ENCODE data around the gene KLK4. TPM values are rescaled to one million over a fixed set of nuclear protein-coding genes. Genes with fewer than 3 reads are reported as not detected.

The KLK4 gene
- total RNA-seq, 1 donor from 2014 or later, result not detected

DNA sequence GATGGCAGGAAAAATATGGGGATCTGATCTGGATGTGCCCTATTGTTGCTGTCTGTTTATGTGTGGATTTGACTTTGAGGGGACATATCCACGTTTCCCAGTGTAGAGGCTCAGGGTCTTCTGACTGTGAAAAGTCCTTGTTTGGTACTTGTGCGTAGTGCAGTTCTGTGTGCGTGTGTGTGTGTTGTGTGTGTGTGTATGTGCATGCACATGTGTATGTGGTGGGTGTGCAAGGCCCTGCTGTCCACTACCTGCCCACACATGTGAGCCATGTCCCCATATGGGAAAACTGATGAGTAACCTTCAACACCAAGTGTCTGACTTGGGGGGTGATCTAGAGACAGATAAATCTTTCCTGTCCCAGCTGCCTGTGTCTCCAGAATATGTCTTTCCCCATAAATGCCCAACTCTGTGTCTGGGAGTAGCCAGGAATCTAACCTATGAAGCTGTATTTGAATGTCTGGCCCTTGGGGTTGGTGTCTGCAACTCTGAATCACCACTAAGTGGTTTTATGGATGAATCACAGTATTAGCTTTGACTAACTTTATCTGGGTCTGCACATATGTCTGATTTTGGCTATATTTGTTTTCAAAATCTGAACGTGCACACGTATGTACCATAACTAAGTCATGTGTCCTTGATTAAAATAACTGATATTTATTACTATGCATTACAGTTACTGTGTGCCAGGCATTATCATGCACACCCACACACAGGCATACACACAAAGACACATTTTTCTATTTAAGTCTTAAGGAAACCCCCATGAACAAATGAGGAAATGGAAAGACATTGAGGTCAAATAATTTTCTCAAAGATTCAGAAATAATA is 20.6 kb downstream of the KLK4 start:
- Histone ChIP-seq H3K27me3 (ENCODE audit: control insufficient read depth in 3 of 3, insufficient read depth in 3 of 3, low read length in 3 of 3) (peaks cover 0 to 11% (median 6%) of the 10 kb centered on the region in 3 donors), H3K9ac (ENCODE audit: low read depth in 1 of 3, low read length in 3 of 3) (no peak overlapping the region), H3K27ac (ENCODE audit: low read depth, low read length) (no peak overlapping the region), H3K9me3 (ENCODE audit: control insufficient read depth in 3 of 3, low read length in 3 of 3) (no peaks in the 10 kb centered on the region), H3K4me3 (ENCODE audit: low read length in 3 of 3) (no peak overlapping the region), H3K36me3 (ENCODE audit: control insufficient read depth in 3 of 3, insufficient read depth in 3 of 3, low read length in 3 of 3) (no peaks in the 10 kb centered on the region), H3K4me1 (ENCODE audit: control insufficient read depth in 3 of 3, insufficient read depth in 3 of 3, low read length in 3 of 3) (peaks cover 0 to 2% (median 0%) of the 10 kb centered on the region in 3 donors)

DNA sequence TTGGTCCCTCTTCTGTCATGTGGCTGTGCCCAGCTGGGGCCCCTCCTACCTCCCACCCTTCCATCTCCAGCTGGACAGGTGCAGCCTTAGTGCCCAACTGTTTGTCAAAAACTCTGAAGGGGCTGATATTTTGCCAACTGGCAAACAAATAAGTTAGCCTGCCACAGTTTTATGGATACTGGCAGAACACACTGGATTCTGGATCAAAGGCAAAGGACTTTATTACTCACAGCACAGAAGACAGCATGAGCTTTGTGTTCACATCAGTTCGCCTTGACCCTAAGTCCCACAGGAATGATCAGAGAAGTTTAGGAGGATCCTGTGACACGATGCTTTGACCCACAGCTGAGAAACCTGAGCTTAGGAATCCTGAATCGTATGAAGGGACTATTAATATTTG is 21.6 kb downstream of the KLK4 start:
- Histone ChIP-seq H3K4me3 (ENCODE audit: low read length in 3 of 3) (no peak overlapping the region), H3K27ac (ENCODE audit: low read depth, low read length) (no peak overlapping the region), H3K27me3 (ENCODE audit: control insufficient read depth in 3 of 3, insufficient read depth in 3 of 3, low read length in 3 of 3) (peaks cover 0 to 11% (median 6%) of the 10 kb centered on the region in 3 donors), H3K4me1 (ENCODE audit: control insufficient read depth in 3 of 3, insufficient read depth in 3 of 3, low read length in 3 of 3) (peaks cover 0 to 2% (median 0%) of the 10 kb centered on the region in 3 donors), H3K36me3 (ENCODE audit: control insufficient read depth in 3 of 3, insufficient read depth in 3 of 3, low read length in 3 of 3) (no peaks in the 10 kb centered on the region), H3K9ac (ENCODE audit: low read depth in 1 of 3, low read length in 3 of 3) (no peak overlapping the region), H3K9me3 (ENCODE audit: control insufficient read depth in 3 of 3, low read length in 3 of 3) (no peaks in the 10 kb centered on the region)

DNA sequence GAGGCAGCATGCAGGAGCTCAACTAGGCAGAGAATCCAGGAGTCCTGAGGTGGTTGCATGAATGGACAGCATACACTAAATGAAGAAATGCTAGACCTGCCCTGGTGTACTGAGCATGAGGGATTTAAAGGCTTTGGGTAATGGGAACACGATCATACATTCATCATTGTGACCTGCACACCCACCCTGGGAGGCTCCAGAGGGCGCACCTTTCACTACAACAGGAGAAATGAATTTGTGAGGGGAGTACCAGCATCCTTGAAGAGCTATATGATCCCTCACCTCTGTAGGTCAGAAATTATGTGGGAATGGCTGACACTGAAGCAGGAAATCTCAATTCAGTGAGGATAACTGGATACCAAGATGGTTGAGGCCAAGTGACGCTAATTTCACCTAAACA is 29.0 kb downstream of the KLK4 start:
- Histone ChIP-seq H3K4me3 (ENCODE audit: low read length in 3 of 3) (no peak overlapping the region), H3K9ac (ENCODE audit: low read depth in 1 of 3, low read length in 3 of 3) (no peak overlapping the region), H3K9me3 (ENCODE audit: control insufficient read depth in 3 of 3, low read length in 3 of 3) (no peaks in the 10 kb centered on the region), H3K27ac (ENCODE audit: low read depth, low read length) (no peak overlapping the region), H3K4me1 (ENCODE audit: control insufficient read depth in 3 of 3, insufficient read depth in 3 of 3, low read length in 3 of 3) (no peaks in the 10 kb centered on the region), H3K27me3 (ENCODE audit: control insufficient read depth in 3 of 3, insufficient read depth in 3 of 3, low read length in 3 of 3) (peaks cover 3 to 24% (median 13%) of the 10 kb centered on the region in 3 donors), H3K36me3 (ENCODE audit: control insufficient read depth in 3 of 3, insufficient read depth in 3 of 3, low read length in 3 of 3) (no peaks in the 10 kb centered on the region)

DNA sequence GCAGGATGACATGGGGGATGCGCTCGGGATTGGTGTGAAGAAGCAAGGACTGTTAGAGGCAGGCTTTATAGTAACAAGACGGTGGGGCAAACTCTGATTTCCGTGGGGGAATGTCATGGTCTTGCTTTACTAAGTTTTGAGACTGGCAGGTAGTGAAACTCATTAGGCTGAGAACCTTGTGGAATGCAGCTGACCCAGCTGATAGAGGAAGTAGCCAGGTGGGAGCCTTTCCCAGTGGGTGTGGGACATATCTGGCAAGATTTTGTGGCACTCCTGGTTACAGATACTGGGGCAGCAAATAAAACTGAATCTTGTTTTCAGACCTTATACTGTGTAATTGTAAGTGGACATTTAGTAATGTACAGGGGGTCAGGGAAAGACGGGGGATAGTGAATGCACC is 31.0 kb downstream of the KLK4 start:
- no peak overlapping the region for H3K4me3 ChIP-seq (ENCODE audit: low read length in 3 of 3)
- H3K27me3 ChIP-seq (ENCODE audit: control insufficient read depth in 3 of 3, insufficient read depth in 3 of 3, low read length in 3 of 3), result peaks cover 5 to 34% (median 16%) of the 10 kb centered on the region in 3 donors
- no peaks in the 10 kb centered on the region for H3K9me3 ChIP-seq (ENCODE audit: control insufficient read depth in 3 of 3, low read length in 3 of 3)
- H3K27ac ChIP-seq (ENCODE audit: low read depth, low read length), result no peak overlapping the region
- H3K4me1 ChIP-seq (ENCODE audit: control insufficient read depth in 3 of 3, insufficient read depth in 3 of 3, low read length in 3 of 3), result no peaks in the 10 kb centered on the region
- no peak overlapping the region for H3K9ac ChIP-seq (ENCODE audit: low read depth in 1 of 3, low read length in 3 of 3)
- H3K36me3 ChIP-seq (ENCODE audit: control insufficient read depth in 3 of 3, insufficient read depth in 3 of 3, low read length in 3 of 3), result no peaks in the 10 kb centered on the region

DNA sequence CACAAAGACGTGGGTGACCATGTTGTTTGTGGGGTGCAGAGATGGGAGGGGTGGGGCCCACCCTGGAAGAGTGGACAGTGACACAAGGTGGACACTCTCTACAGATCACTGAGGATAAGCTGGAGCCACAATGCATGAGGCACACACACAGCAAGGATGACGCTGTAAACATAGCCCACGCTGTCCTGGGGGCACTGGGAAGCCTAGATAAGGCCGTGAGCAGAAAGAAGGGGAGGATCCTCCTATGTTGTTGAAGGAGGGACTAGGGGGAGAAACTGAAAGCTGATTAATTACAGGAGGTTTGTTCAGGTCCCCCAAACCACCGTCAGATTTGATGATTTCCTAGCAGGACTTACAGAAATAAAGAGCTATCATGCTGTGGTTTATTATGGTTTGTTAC is 32.3 kb downstream of the KLK4 start:
- Histone ChIP-seq H3K27me3 (ENCODE audit: control insufficient read depth in 3 of 3, insufficient read depth in 3 of 3, low read length in 3 of 3) (peaks cover 10 to 46% (median 28%) of the 10 kb centered on the region in 3 donors), H3K9ac (ENCODE audit: low read depth in 1 of 3, low read length in 3 of 3) (no peak overlapping the region), H3K36me3 (ENCODE audit: control insufficient read depth in 3 of 3, insufficient read depth in 3 of 3, low read length in 3 of 3) (no peaks in the 10 kb centered on the region), H3K4me3 (ENCODE audit: low read length in 3 of 3) (no peak overlapping the region), H3K9me3 (ENCODE audit: control insufficient read depth in 3 of 3, low read length in 3 of 3) (no peaks in the 10 kb centered on the region), H3K27ac (ENCODE audit: low read depth, low read length) (no peak overlapping the region), H3K4me1 (ENCODE audit: control insufficient read depth in 3 of 3, insufficient read depth in 3 of 3, low read length in 3 of 3) (no peaks in the 10 kb centered on the region)

DNA sequence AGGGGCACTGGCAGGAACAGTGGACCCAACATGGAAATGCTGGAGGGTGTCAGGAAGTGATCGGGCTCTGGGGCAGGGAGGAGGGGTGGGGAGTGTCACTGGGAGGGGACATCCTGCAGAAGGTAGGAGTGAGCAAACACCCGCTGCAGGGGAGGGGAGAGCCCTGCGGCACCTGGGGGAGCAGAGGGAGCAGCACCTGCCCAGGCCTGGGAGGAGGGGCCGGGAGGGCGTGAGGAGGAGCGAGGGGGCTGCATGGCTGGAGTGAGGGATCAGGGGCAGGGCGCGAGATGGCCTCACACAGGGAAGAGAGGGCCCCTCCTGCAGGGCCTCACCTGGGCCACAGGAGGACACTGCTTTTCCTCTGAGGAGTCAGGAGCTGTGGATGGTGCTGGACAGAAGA is 33.9 kb downstream of the KLK4 start:
- Histone ChIP-seq H3K9ac (ENCODE audit: low read depth in 1 of 3, low read length in 3 of 3) (no peak overlapping the region), H3K4me3 (ENCODE audit: low read length in 3 of 3) (no peak overlapping the region), H3K9me3 (ENCODE audit: control insufficient read depth in 3 of 3, low read length in 3 of 3) (no peaks in the 10 kb centered on the region), H3K27ac (ENCODE audit: low read depth, low read length) (no peak overlapping the region), H3K27me3 (ENCODE audit: control insufficient read depth in 3 of 3, insufficient read depth in 3 of 3, low read length in 3 of 3) (peaks cover 10 to 43% (median 34%) of the 10 kb centered on the region in 3 donors), H3K4me1 (ENCODE audit: control insufficient read depth in 3 of 3, insufficient read depth in 3 of 3, low read length in 3 of 3) (no peaks in the 10 kb centered on the region), H3K36me3 (ENCODE audit: control insufficient read depth in 3 of 3, insufficient read depth in 3 of 3, low read length in 3 of 3) (no peaks in the 10 kb centered on the region)

DNA sequence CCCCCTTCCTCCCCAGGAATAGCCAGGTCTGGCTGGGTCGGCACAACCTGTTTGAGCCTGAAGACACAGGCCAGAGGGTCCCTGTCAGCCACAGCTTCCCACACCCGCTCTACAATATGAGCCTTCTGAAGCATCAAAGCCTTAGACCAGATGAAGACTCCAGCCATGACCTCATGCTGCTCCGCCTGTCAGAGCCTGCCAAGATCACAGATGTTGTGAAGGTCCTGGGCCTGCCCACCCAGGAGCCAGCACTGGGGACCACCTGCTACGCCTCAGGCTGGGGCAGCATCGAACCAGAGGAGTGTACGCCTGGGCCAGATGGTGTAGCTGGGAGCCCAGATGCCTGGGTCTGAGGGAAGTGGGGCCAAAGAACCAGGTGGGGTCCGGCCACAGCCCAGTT is 34.7 kb downstream of the KLK4 start:
- peaks cover 10 to 42% (median 34%) of the 10 kb centered on the region in 3 donors for H3K27me3 ChIP-seq (ENCODE audit: control insufficient read depth in 3 of 3, insufficient read depth in 3 of 3, low read length in 3 of 3)
- no peak overlapping the region for H3K9ac ChIP-seq (ENCODE audit: low read depth in 1 of 3, low read length in 3 of 3)
- no peak overlapping the region for H3K27ac ChIP-seq (ENCODE audit: low read depth, low read length)
- H3K4me1 ChIP-seq (ENCODE audit: control insufficient read depth in 3 of 3, insufficient read depth in 3 of 3, low read length in 3 of 3), result no peaks in the 10 kb centered on the region
- H3K4me3 ChIP-seq (ENCODE audit: low read length in 3 of 3), result no peak overlapping the region
- H3K36me3 ChIP-seq (ENCODE audit: control insufficient read depth in 3 of 3, insufficient read depth in 3 of 3, low read length in 3 of 3), result no peaks in the 10 kb centered on the region
- no peaks in the 10 kb centered on the region for H3K9me3 ChIP-seq (ENCODE audit: control insufficient read depth in 3 of 3, low read length in 3 of 3)

DNA sequence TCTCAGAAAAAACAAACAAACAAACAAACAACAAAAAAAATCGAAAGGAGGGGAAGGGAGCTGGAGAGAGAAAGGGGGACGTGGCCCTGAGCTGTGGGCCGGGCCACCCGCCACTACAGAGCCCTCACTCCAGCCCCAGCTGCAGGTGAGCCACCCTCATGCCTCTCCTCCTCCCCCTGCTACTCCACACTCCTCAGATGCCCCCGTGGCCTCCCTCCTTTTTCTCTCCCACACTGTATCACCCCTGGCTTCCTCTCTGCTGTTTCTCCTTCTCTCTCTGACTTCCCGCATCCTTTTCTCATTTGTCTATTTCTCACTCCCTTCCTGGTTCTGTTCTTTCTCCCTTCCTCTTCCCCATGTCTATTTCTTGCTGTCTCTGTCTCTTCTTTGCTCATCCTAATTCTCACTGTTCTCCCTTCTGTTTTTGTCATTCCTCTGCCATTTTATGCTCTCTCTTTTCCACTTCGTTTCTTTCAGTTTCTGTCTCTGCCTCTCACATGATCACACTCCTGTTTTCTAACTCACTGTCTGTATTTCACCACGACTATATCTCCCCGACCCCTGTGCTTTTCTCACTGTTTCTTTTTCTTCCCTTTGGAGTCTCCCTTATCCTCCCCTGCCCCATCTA is 35.3 kb downstream of the KLK4 start:
- Histone ChIP-seq H3K4me3 (ENCODE audit: low read length in 3 of 3) (no peak overlapping the region), H3K36me3 (ENCODE audit: control insufficient read depth in 3 of 3, insufficient read depth in 3 of 3, low read length in 3 of 3) (no peaks in the 10 kb centered on the region), H3K27me3 (ENCODE audit: control insufficient read depth in 3 of 3, insufficient read depth in 3 of 3, low read length in 3 of 3) (peaks cover 10 to 40% (median 34%) of the 10 kb centered on the region in 3 donors), H3K9me3 (ENCODE audit: control insufficient read depth in 3 of 3, low read length in 3 of 3) (no peaks in the 10 kb centered on the region), H3K9ac (ENCODE audit: low read depth in 1 of 3, low read length in 3 of 3) (no peak overlapping the region), H3K4me1 (ENCODE audit: control insufficient read depth in 3 of 3, insufficient read depth in 3 of 3, low read length in 3 of 3) (no peaks in the 10 kb centered on the region), H3K27ac (ENCODE audit: low read depth, low read length) (no peak overlapping the region)

DNA sequence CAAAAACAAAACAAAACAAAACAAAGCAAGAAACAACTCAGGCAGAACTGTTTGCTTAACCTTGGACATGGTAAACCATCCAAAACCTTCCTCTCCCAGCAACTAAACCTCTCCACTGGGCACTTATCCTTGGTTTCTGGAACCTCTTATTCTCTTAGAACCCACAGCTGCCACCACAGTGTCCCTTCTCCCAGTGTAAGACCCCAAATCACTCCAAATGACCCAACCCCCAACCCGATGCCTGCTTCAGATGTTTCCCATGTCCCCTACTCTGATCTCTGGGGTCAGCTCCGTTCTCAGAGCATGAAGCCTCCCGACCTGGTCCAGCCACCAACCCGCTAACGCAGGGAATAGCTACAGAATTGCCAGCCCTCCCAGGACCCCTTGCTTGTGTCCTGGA is 37.0 kb downstream of the KLK4 start:
- no peaks in the 10 kb centered on the region for H3K36me3 ChIP-seq (ENCODE audit: control insufficient read depth in 3 of 3, insufficient read depth in 3 of 3, low read length in 3 of 3)
- no peak overlapping the region for H3K9ac ChIP-seq (ENCODE audit: low read depth in 1 of 3, low read length in 3 of 3)
- H3K9me3 ChIP-seq (ENCODE audit: control insufficient read depth in 3 of 3, low read length in 3 of 3), result peaks cover 0 to 3% (median 0%) of the 10 kb centered on the region in 3 donors
- H3K4me1 ChIP-seq (ENCODE audit: control insufficient read depth in 3 of 3, insufficient read depth in 3 of 3, low read length in 3 of 3), result no peaks in the 10 kb centered on the region
- peaks cover 12 to 43% (median 30%) of the 10 kb centered on the region in 3 donors for H3K27me3 ChIP-seq (ENCODE audit: control insufficient read depth in 3 of 3, insufficient read depth in 3 of 3, low read length in 3 of 3)
- H3K4me3 ChIP-seq (ENCODE audit: low read length in 3 of 3), result no peak overlapping the region
- no peak overlapping the region for H3K27ac ChIP-seq (ENCODE audit: low read depth, low read length)

DNA sequence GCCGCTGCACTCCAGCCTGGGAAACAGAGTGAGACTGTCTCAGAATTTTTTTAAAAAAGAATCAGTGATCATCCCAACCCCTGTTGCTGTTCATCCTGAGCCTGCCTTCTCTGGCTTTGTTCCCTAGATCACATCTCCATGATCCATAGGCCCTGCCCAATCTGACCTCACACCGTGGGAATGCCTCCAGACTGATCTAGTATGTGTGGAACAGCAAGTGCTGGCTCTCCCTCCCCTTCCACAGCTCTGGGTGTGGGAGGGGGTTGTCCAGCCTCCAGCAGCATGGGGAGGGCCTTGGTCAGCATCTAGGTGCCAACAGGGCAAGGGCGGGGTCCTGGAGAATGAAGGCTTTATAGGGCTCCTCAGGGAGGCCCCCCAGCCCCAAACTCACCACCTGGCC is 38.1 kb downstream of the KLK4 start, which contains the start of gene KLK2:
Gene KLK2, plus strand, starts transcription at position 384 of the 400 bp plus-strand sequence. CDS start 35 bp downstream, outside the sequence.
- Histone ChIP-seq H3K9ac (ENCODE audit: low read depth in 1 of 3, low read length in 3 of 3) (no peak within 1 kb of the TSS), H3K4me1 (ENCODE audit: control insufficient read depth in 3 of 3, insufficient read depth in 3 of 3, low read length in 3 of 3) (no peaks in the 10 kb centered on the region), H3K27me3 (ENCODE audit: control insufficient read depth in 3 of 3, insufficient read depth in 3 of 3, low read length in 3 of 3) (peaks cover 12 to 44% (median 30%) of the 10 kb centered on the region in 3 donors), H3K27ac (ENCODE audit: low read depth, low read length) (no peak within 1 kb of the TSS), H3K36me3 (ENCODE audit: control insufficient read depth in 3 of 3, insufficient read depth in 3 of 3, low read length in 3 of 3) (no peaks in the 10 kb centered on the region), H3K9me3 (ENCODE audit: control insufficient read depth in 3 of 3, low read length in 3 of 3) (peaks cover 0 to 3% (median 0%) of the 10 kb centered on the region in 3 donors), H3K4me3 (ENCODE audit: low read length in 3 of 3) (no peak within 1 kb of the TSS)
